Upper lobe of right lung (tissue), 1 donor: ENCODE measurements around the gene SPEM2. TPM values are rescaled to one million over a fixed set of nuclear protein-coding genes. Genes with fewer than 3 reads are reported as not detected.

Source experiments
- ATAC-seq: fragments of 200-7000 bp; cut with Tn5 transposase; one replicate; pipeline ENCODE4 v1.9.1; 2020; ENCODE audit warnings: mild to moderate bottlenecking, moderate library complexity
- DNase-seq: peaks from one replicate; pipeline ENCODE4 v3.0.0-alpha.2; 2020
- H3K27ac ChIP-seq: fragments of 200-600 bp; one replicate; pipeline ENCODE4 v1.8.0; 2022
- H3K27me3 ChIP-seq: fragments of 200-600 bp; one replicate; pipeline ENCODE4 v1.8.0; 2022; ENCODE audit warnings: mild to moderate bottlenecking
- H3K36me3 ChIP-seq: fragments of 200-600 bp; one replicate; pipeline ENCODE4 v1.8.0; 2022
- H3K4me1 ChIP-seq: fragments of 200-600 bp; one replicate; pipeline ENCODE4 v1.8.0; 2022
- H3K4me3 ChIP-seq: fragments of 200-600 bp; one replicate; pipeline ENCODE4 v1.8.0; 2022; ENCODE audit warnings: mild to moderate bottlenecking
- H3K9me3 ChIP-seq: fragments of 200-600 bp; one replicate; pipeline ENCODE4 v1.8.0; 2022
- intact Hi-C: fragments of 100-400 bp; cut with DNase I; formaldehyde crosslinking; loops from one replicate; pipeline ENCODE4 v1.11.0; 2022
- total RNA-seq: library from RNA; stranded (reverse); fragmentation: NEBNext Ultra II Directional; extraction: Animal tissue kit (Norgen Biotek cat#: 25700); gene quantifications from one replicate; pipeline ENCODE4 v1.2.1, GENCODE V29; 2021
- TF ChIP-seq, protein P1 (sequence below): fragments of 200-600 bp; IDR thresholded peaks from one replicate; pipeline ENCODE4 v1.8.0; 2022; ENCODE audit warnings: antibody characterized with exemption
- donor health status: DM: no; HTN: yes; CAD: no; lungs with severe emphysema.

The SPEM2 gene
- total RNA-seq, 1 donor from 2014 or later: not detected

DNA sequence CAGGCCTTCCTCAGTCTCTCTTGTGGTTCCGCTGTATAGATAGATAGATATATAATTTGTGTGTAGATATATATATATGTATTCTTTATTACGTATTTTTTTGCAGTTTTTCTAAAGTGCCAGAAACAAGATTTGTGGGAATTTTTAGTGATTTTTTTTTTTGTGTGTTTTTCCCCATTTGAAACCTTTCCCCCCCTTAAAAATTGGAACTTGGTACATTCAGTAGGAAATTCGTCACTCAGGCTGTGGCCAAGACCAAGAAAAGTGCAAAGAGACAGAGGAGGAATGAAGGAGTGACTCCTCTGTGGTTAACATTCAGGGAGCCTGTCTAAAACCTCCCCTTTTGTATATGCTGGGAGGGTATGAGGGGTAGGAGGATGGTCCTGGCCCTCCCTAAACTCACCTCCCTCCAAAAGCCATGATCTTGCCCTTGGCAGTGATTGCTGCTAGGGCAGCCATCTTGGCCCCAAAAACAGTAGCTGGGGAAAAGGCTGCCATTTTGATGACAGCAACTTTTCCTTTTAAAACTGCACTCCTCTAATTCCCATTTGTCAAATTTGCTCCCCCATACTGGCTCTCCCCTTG lies 34.6 kb downstream of the SPEM2 start:
- Histone ChIP-seq H3K4me1 (peaks cover 3% of the 10 kb centered on the region), H3K27me3 (no peaks in the 10 kb centered on the region), H3K4me3 (no peak overlapping the region), H3K9me3 (no peaks in the 10 kb centered on the region), H3K36me3 (peaks cover 29% of the 10 kb centered on the region), H3K27ac (no peak overlapping the region)
- TF ChIP-seq, protein P1, sequence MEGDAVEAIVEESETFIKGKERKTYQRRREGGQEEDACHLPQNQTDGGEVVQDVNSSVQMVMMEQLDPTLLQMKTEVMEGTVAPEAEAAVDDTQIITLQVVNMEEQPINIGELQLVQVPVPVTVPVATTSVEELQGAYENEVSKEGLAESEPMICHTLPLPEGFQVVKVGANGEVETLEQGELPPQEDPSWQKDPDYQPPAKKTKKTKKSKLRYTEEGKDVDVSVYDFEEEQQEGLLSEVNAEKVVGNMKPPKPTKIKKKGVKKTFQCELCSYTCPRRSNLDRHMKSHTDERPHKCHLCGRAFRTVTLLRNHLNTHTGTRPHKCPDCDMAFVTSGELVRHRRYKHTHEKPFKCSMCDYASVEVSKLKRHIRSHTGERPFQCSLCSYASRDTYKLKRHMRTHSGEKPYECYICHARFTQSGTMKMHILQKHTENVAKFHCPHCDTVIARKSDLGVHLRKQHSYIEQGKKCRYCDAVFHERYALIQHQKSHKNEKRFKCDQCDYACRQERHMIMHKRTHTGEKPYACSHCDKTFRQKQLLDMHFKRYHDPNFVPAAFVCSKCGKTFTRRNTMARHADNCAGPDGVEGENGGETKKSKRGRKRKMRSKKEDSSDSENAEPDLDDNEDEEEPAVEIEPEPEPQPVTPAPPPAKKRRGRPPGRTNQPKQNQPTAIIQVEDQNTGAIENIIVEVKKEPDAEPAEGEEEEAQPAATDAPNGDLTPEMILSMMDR: no peak
- no peak for ATAC-seq
- no peak for DNase-seq
- intact Hi-C loops: no loop called here

DNA sequence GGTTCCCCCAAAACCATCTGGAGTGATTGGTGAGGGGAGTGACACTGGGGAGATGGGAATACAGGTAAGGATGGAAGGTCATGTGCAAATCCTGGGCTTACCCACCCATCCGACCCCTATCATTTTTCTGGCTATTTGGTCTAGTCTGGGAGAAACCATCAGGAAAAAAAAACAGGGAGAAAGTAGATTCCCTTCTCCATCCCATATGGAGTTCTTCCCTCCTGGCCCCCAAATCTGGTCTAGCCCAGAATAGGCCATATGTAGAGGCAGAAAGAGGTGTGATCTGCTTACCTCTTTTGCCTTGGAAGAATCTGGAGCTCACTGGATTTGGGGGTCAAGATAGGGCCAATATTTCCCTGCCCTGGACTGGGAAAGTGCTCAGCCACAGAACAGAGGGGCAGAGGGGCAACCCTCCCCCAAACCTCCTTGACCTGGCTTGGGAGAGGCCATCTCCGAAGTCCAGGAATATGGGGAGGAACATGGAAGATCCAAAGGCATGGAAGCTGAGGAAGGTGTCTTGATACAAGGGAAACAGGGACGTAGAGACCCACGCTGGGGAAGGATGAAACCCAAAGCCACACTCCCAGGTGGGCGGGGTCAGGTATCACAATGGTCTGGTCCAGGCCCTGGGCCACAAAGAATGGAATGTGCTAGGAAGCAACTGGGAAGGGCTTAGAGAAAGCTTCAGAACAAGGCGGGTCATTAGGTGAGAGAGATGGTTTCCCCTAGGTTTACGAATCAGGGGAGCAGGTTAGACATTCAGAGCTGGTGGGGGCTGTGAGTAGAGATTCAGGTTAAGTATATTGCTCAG lies 35.6 kb downstream of the SPEM2 start:
- Histone ChIP-seq H3K4me3 (no peak overlapping the region), H3K27ac (no peak overlapping the region), H3K4me1 (peaks cover 3% of the 10 kb centered on the region), H3K27me3 (no peaks in the 10 kb centered on the region), H3K9me3 (no peaks in the 10 kb centered on the region), H3K36me3 (peaks cover 39% of the 10 kb centered on the region)
- intact Hi-C loops: no loop called here
- ATAC-seq (peak; percentile 15), DNase-seq (no peak)
- TF ChIP-seq, protein P1: no peak

DNA sequence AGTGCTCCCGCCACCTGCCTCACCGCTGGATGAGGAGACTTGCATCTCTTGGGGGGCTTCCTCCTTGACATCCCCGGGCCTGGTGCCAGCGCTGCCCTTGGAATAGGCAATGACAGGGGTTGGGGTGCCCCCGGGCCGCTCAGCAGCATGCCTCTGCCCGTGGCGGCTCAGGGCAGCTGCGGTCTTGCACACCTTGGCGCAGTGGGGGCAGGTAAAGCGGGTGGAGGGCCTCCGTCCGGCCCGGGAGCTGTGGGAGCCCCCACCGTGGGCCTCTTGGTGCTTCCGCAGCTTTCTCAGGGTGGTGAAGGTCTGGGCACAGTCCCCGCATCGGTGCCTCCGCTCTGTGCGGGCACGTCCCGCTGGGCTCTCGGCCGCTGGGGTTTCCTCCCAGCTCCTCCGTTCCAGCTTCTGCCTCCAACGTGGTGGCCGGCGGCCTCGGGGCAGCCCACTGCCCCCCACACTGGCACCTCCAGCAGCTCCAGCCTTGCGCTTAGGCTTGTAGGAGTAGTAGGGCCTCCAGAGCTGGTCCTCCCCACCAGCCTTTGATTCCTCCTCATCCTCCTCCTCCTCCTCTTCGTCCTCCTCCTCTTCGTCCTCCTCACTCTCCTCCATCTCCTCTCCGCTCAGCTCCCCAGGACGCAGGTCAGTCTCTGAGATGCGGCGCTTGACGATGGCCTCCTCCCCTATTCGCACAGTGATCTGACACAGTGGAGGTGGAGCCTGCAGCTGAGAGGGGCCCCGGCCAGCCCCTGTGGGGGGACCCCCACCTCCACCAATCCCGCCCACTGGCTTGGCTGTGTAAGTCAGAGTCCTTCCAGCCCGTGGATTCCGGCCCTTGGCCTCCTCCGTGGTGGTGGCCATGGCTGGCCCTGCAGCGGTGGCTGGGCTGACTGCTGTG lies 37.3 kb downstream of the SPEM2 start:
- DNase-seq (no peak), ATAC-seq (no peak)
- Histone ChIP-seq H3K9me3 (no peaks in the 10 kb centered on the region), H3K27ac (no peak overlapping the region), H3K36me3 (peaks cover 41% of the 10 kb centered on the region), H3K27me3 (no peaks in the 10 kb centered on the region), H3K4me3 (no peak overlapping the region), H3K4me1 (peaks cover 4% of the 10 kb centered on the region)
- TF ChIP-seq, protein P1: no peak
- intact Hi-C loops: no loop called here

DNA sequence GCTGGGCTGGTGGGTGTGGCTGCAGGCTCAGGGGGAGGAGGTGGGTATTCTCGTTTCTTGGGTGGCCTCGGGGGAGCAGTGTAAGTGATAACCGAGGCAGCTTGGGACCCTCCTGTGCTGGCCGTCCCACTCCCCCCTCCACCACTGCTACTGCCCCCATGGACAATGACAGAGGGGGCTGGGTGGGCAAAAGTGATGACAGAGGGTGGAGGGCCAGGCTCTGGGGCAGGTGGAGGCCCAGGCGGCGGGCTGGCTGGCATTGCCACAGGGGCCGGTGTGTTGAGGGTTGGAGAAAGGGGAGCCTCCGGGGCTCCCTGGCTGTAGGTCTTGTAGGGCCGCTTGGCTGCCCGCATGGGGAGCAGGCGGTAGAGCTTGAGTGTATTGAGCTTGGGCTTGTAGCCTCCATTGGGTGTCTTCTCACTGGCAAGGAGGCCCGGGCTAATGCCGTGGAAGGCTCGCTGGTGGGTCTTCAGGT lies 38.0 kb downstream of the SPEM2 start:
- Histone ChIP-seq H3K9me3 (no peaks in the 10 kb centered on the region), H3K27ac (no peak overlapping the region), H3K4me3 (no peak overlapping the region), H3K4me1 (peaks cover 4% of the 10 kb centered on the region), H3K27me3 (no peaks in the 10 kb centered on the region), H3K36me3 (peaks cover 41% of the 10 kb centered on the region)
- ATAC-seq: no peak
- no peak for DNase-seq
- intact Hi-C loops: no loop called here
- TF ChIP-seq, protein P1: no peak

DNA sequence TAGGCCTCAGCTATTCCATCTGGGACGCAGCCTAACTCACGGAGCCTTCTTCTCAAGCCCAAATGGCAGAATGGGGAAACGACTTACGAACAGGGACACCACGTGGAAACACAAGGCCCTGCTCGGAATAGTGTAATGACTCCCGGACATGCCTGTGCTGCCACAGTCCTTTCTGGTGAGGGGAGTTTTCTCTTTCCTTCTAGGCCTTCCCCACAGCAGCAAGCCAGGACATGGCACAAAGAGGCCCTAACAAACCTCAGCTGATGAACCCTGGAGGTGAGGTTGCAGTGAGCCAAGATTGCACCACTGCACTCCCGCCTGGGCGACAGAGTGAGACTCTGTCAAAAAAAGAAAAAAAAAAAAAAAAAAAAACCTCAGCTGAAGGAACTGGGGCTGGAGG lies 38.7 kb downstream of the SPEM2 start:
- no peak for DNase-seq
- H3K4me1 ChIP-seq: peaks cover 4% of the 10 kb centered on the region
- no peak for ATAC-seq
- intact Hi-C loops: no loop called here
- H3K9me3 ChIP-seq: no peaks in the 10 kb centered on the region
- no peak overlapping the region for H3K4me3 ChIP-seq
- H3K27me3 ChIP-seq: no peaks in the 10 kb centered on the region
- TF ChIP-seq, protein P1: no peak
- no peak overlapping the region for H3K27ac ChIP-seq
- peaks cover 41% of the 10 kb centered on the region for H3K36me3 ChIP-seq
